ENCODE measurements around the gene MAPKAP1.

DNA sequence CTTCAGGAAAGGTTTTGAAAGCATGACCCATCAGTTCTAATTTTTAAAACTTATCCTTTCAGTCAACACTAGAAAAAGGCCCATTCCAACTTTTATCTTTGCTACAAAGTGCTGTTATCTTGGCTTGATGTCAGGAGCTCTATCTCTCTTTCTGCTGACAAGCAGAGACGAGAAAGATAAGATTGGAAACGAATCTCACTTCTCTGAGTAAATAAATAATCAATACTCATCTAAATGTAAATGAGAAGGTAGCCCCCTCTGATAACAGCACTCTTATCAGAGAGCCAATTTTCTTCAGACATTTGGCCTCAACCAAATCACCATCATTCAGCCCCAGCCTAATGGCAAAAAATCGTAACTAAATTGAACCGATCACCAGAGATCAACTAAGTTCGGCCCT is 191.7 kb downstream of the MAPKAP1 start:
- no peak for TF ChIP-seq EZH2phosphoT487 (IDR thresholded peaks at IDR 0.05; ENCODE audit: insufficient read depth, low read depth)
- TF ChIP-seq EZH2 (IDR thresholded peaks at IDR 0.05; ENCODE audit: insufficient read depth, poor library complexity, severe bottlenecking) = no peak

Data from GM23248 (cell line).